ENCODE measurements around the gene SLC25A38.
"Not testable (repeated sequence)": the region's sequence is repeated elsewhere in the genome, so short reads cannot be mapped to it uniquely, and the experiment has no call there.

Gene SLC25A38, protein sequence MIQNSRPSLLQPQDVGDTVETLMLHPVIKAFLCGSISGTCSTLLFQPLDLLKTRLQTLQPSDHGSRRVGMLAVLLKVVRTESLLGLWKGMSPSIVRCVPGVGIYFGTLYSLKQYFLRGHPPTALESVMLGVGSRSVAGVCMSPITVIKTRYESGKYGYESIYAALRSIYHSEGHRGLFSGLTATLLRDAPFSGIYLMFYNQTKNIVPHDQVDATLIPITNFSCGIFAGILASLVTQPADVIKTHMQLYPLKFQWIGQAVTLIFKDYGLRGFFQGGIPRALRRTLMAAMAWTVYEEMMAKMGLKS

DNA sequence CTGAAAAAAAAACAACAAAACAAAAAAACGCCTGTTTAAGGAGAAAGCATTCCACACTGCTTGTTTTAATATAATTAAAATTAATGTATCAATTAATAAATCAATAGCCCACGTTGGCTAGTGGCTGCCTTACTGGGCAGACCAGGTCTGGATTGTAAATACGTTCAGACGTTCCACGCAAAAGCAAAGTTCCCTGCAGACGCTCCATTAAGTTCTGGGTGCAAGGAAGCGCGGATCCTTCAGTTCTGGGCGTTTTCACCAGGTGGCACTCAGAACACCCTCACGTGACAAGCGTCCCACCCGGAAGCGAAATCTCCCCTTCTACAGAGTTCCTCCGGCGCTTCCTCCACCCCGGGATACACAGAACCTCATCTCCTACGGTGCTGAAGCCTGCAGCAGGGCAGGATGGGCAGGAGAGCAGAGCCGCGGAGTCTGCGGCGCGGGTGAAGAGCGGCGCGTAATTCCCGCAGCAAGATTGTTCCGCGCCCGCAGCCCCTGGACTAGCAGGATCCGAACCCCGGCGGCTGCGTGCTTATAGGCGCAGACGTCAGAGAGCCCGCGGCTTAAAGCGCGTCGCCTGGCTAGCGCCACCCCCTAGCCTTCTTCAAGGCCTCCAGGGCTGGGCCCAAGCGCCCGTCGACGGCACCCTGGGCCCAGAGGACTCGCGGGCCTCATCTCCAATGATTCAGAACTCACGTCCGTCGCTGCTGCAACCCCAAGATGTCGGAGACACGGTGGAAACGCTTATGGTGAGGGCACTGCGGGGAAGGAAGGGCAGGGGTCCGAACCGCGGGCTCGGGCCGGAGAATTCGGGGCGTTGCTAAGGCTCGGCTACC lies at the start of gene SLC25A38:
Gene SLC25A38 (plus strand): TSS at position 326 of the 836 bp plus-strand sequence. CDS start 355 bp downstream, at position 681.
- no peak for FAIRE-seq

DNA sequence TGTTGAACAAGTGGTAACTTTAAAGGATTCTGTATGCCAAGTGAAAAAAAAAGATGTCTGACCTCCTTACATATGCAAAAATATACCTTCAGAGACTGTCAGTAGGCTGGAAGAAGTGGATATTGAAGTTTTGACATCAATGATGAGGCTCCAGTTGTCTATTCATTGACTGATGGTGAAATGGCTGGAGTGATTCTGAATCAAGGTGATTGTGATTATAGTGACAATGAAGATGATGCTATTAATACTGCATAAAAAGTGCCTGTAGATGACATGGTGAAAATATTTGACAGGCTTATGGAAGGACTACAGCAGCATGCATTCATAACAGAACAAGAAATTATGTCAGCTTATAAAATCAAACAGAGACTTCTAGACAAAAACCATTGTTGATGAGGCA lies 49.6 kb upstream of the SLC25A38 start:
- FAIRE-seq = no peak

GRCh38 chr3:39334205-39334604 lies 49.0 kb upstream of the SLC25A38 start:
- no peak for FAIRE-seq

GRCh38 chr3:39338201-39338600 lies 45.0 kb upstream of the SLC25A38 start:
- no peak for FAIRE-seq

DNA sequence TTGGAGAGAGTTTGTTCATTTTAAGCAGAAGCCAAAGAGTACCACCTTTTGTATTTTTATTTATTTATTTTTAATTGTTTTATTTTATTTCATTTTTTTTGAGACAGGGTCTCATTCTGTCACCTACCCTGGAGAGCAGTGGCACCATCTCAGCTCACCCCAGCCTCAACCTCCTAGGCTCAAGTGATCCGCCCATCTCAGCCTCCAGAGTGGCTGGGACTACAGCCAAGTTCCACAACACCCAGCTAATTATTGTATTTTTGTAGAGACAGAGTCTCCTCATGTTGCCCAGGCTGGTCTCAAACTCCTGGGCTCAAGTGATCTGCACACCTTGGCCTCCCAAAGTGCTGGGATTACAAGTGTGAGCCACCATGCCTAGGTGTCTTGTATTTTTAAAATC lies 44.1 kb upstream of the SLC25A38 start:
- FAIRE-seq = no peak

DNA sequence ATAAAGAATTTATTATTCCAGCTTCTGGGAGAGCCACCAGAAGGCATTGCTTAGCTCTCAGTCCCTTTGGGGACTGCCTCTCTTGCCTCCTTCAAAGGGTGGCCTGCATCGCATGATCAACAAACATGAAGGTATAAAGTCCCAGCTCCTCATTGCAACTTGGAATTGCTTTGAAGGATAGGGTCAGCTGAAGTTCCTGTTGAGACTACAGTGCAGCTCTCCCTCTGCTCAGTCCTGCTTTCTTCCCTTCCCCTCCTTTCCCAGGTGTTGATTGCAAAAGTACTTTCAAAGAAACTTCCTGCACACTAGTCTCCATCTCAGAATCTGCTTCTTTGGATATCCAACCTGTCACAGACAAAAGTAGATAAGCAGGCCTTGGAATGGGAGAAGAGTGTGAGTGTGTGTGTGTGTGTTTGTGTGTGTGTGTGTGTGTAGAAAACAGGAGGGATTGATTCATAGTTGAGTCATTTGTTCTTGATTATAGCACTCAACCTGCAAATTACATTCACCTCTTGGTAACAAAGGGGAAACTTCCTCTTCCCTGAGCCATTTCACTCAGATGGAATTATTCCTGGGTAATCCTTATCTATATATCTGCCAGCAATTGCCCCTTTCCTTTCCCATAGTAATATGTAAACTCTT lies 40.0 kb upstream of the SLC25A38 start:
- FAIRE-seq = no peak

GRCh38 chr3:39343760-39344159 lies 39.4 kb upstream of the SLC25A38 start:
- FAIRE-seq = no peak

GRCh38 chr3:39344746-39345344 lies 38.3 kb upstream of the SLC25A38 start:
- FAIRE-seq = no peak

DNA sequence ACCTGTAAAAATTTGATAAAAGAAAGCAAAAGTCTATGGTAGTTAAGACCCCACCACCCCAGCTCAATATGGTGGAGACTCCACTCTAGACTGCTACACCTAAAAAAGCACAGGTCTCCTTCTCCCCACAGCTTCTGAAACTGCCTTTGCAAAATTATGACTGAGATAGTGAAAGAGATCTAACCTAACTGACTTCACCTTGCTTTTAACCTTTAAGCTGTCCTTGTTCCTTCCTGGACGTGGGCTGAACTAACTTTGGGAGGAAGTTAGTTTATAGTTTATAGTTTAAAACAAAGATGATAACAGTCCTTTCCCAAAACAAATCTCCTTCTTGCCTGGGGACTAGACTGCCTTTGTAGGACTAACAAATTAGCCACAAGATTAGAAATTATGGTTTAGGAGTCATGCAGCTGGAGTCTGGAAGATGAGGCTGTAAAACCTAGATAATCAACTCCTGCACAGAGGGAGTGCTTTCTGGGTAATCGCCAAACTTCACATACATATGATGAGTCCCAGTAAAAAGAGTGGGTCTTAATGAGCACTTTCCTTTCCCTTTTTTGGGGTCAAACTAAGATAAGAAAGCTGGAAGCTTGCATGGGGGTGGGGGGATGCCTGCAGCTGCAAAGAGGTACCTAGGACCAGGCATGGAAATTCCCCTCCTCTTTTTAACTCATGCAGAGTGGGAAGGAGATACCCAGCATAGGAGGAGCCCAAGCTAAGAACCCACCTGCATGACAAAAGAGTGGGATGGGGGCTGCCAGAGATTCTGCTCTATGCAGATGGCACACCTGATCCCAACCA lies 36.2 kb upstream of the SLC25A38 start:
- no peak for FAIRE-seq

DNA sequence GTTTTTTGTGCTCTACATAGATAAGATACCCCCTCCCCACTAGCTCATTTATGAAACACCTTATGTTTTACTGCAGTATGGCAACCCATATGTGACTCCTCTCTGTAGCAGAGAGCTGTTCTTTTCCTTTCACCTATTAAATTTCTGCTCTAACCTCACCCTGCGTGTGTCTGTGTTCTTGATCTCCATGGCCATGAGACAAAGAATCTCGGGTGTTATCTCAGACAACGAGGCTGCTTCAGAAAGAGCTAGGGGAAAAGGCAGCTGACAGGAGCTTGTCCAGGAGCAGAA lies 35.6 kb upstream of the SLC25A38 start:
- FAIRE-seq = no peak

GRCh38 chr3:39349080-39349479 lies 34.1 kb upstream of the SLC25A38 start:
- no peak for FAIRE-seq

GRCh38 chr3:39350714-39351113 lies 32.5 kb upstream of the SLC25A38 start:
- no peak for FAIRE-seq

DNA sequence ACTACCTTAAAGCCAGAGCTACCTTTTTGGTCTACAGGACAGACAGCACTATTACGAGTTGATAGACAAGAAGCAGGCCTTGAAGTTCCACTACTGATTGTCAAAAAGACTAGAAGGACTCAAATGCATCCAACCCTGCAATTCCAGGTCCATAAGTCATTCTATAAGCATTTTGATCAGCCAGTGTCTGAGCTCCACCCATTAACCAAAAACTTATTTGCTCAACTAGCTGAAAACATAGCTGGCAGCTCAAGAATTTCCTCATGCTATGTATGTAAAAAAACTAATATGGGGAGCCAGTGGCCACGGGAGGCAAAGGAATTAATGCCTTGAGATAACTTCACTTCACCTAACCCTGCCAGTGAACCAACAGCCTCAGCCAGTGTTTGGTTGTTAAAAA lies 32.0 kb upstream of the SLC25A38 start:
- not testable (repeated sequence) for FAIRE-seq

GRCh38 chr3:39353168-39353927 lies 29.8 kb upstream of the SLC25A38 start:
- not testable (repeated sequence) for FAIRE-seq

DNA sequence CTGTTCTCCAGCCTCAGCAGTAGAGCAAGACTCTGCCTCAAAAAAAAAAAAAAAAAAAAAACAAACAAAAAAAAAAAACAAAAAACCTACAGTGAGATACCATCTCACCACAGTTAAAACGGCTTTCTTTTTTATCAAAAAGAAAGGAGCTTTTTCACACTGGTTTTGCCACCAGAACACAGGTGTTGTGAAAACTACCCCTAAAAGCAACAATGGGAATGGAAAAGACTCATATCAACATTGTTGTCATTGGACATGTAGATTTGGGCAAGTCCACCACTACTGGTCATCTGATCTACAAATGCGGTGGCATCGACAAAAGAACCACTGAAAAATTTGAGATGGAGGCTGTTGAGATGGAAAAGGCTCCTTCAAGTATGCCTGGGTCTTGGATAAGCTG lies 24.8 kb upstream of the SLC25A38 start:
- no peak for FAIRE-seq

DNA sequence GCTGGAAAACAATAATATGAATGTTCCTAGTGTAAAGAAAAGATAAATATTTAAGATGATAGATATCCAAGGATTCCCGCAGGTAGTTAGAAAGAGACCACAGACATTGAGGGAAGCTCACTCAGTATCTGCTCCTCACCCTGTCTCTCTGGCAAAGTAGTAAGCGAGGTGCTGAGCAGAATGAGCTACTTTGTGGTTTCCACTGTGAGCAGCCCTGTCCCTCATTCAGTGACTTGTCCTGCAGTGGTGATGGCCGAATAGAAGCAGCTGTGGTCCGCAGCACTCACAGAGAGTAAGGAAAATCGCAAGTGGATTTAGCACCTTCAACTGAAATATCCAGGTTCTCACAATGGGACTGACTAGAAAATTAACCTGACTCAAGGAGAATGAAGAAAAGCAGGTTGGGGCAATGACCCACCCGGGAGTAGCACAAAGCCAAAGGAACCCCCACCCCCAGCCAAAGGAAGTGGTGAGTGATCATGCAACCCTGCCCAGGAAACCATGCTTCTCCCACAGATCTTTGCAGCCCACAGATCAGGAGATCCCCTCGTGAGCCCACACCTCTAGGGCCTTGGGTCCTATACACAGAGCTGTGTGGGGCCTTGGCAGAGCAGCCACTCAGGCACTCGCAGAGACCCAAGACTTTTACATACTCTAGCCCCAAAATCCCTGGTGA lies 21.8 kb upstream of the SLC25A38 start:
- FAIRE-seq = no peak

GRCh38 chr3:39362192-39362591 lies 21.0 kb upstream of the SLC25A38 start:
- FAIRE-seq = no peak

DNA sequence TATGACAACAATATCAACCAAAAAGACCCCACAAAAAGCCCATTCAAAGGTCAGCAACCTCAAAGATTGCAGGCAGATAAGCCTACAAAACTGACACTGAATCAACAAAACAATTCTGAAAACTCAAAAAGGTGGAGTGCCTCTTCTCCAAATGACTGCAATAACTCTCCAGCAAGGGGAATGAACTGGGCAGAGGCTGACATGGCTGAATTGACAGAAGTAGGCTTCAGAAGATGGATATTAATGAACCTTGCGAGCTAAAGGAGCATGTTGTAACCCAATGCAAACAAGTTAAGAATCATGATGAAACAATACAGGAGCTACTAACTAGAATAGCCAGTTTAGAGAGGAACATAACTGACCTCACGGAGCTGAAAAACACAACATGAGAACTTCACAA lies 20.4 kb upstream of the SLC25A38 start:
- no peak for FAIRE-seq

DNA sequence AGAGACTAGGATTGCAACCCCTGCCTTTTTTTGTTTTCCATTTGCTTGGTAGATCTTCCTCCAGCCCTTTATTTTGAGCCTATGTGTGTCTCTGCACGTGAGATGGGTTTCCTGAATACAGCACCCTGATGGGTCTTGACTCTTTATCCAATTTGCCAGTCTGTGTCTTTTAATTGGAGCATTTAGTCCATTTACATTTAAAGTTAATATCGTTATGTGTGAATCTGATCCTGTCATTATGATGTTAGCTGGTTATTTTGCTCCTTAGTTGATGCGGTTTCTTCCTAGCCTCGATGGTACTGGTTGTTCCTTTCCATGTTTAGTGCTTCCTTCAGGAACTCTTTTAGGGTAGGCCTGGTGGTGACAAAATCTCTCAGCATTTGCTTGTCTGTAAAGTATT lies 12.7 kb upstream of the SLC25A38 start:
- FAIRE-seq = not testable (repeated sequence)

DNA sequence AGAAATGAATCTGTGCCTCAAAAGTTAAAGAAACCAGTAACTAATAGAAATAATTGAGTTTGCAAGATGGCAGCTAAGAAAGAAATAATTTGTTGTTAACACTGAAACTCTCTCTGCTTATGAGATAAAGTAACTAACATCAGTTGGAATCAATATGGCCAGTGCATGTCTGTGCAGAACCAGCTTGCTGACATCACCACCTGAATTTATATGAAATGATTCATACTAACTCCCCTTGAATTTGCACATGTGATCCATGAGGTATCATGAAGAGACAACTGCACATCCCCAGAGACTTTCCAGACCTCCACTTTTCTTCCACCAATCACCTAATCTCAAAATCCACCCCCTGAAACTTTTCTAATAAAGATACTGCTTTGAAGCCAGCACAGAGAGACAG lies 10.3 kb upstream of the SLC25A38 start:
- FAIRE-seq = no peak

GRCh38 chr3:39376959-39377634 lies 6.1 kb upstream of the SLC25A38 start:
- FAIRE-seq = no peak

Data from A204.1 (cell line).